HG02798 (cell line): ENCODE measurements around the gene RBM19.
"Not testable (repeated sequence)": the region's sequence is repeated elsewhere in the genome, so short reads cannot be mapped to it uniquely, and the experiment has no call there.

Experiments used
- ATAC-seq: cut with Tn5 transposase; IDR thresholded peaks from one replicate; pipeline ENCODE4 v1.9.1; 2021; ENCODE audit warnings: mild to moderate bottlenecking; ENCODE audit not compliant: unreplicated experiment, poor library complexity

RBM19 gene

DNA sequence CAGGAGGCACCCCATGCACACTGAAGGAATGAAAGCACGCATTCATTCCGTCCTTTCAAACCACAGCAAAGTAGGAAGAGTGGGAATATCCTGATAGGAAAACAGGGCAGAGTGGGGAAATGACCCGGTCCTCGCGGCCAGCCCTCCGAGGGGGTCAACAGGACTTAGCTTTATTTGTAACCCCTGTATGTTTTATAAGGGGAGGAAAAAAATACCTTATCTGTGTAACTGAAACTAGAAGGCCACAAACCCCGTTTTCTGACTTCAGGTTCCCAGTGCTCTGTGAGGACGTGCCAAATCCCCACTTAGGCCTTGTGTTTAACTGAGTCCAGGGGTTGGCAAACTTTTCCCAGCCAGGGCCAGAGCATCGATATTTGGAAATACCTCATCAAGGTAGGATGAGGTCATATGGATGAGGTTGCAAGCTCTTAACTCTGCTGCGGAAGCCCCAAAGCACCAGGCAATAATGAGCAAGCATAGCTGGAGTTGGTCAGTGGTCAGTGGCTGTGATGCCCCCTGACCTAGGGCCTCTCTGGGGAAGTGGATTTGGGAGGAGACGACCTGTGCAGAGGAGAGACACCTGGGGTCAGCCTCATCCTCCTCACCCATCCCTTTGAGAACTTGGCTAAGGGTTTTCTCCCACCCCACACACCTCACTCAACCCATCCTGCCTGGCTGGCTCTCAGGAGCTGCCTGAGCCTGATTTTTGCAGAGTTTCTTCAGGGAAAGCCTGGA lies 58.5 kb downstream of the RBM19 start:
- ATAC-seq = no peak

DNA sequence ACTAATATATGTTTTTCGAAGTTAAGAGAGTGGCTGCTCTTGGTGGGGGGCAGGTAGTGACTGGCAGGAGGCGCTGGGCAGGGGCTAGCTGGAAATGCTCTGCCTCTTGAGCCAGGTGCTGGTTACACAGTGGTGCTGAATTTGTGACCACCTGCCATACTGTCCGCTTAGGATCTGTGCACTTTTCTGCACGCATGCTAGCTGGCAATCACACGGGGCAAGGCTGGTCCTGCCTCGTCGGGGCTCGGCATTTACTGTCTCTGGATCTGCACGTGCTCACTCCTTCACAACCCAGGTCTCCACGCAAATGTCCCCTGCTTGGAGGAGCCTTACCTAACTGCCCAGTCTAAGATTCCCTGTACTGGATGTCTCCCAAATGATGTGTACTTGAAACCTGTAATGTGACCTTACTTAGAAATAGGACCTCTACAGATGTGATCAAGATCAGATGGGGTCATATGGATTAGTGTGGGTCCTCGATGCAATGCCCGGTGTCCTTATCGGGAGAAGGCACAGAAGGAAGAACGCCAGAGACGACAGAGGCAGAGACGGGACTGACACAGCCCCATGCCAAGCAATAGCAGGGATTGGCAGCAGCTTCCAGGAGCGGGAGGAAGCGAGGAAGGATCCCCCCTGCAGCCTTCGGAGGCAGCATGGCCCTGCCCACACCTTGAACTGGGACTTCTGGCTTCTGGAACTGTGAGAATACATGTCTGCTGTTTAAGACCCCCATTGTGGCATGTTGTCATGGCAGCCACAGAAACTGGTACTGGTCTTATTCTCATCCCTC lies 59.5 kb downstream of the RBM19 start:
- no peak for ATAC-seq

DNA sequence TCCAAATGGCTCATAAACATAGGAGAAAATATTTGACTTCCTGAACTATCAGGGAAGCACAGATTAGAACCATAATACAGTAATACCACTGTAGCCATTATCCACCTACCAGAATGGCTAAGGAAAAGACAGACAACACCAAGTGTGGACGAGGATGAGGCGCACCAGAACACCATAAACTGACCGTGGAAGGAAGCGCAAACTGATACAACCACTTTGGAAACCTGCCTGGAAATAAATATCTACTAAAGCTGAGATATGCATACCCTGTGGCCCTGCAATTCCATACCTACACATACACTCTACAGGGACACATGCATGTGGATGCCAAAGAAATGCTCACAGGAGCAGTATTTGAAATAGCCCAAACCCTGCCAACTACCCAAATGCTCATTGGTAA lies 60.3 kb downstream of the RBM19 start:
- no peak for ATAC-seq

DNA sequence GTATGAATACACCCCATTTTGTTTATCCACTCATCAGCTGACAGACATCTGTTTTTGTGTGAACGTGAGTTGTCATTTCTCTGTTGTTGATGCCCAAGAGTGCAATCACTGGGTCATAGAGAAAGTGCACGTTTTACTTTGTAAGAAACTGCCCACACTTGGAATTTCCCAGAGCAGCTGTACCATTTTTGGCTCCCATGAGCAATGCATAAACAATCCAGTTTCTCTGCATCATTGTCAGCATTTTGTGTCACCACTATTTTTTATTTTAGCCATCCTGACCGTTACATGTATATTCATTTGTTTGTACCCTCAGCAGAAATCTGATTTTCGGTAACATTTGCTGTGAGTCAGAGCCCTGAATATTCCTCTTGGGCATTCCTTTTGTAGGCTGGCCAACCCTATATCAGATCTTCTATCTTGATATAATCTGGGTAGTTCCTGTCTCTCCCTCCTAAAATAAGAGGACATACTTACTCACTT lies 62.7 kb downstream of the RBM19 start:
- no peak for ATAC-seq

DNA sequence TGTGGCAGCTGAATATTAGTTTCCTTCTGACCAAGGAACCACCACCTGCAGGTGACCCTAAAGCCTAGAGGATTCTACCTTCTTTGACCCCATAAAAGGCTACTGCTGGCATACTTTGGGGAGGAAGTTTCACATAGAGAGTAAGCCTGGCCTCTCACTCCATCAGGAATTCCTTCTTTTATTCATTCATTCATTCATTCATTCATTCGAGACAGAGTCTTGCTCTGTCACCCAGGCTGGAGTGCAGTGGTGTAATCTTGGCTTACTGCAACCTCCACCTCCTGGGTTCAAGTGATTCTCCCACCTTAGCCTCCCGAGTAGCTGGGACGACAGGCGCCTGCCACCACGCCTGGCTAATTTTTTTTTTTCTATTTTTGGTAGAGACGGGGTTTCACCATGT lies 64.8 kb downstream of the RBM19 start:
- not testable (repeated sequence) for ATAC-seq

DNA sequence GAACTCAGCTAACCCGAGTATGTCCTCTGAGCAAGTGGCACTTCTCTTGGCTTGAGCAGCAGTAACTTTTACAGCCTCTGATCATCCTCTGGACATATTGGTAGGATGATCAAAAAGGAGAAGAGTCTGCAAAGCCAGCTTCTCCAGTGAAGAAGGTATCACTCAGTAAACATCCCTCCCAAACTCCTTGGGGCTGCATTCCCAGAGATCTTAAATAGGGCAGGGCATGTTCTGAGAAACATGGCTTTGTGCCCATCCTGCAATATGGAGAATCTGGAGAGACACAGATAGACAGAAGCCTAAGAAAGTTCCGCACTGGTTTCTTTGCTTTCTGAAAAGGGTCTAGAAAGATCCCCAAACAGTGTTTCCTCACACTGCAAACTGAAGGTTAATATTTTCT lies 65.4 kb downstream of the RBM19 start:
- ATAC-seq = no peak

DNA sequence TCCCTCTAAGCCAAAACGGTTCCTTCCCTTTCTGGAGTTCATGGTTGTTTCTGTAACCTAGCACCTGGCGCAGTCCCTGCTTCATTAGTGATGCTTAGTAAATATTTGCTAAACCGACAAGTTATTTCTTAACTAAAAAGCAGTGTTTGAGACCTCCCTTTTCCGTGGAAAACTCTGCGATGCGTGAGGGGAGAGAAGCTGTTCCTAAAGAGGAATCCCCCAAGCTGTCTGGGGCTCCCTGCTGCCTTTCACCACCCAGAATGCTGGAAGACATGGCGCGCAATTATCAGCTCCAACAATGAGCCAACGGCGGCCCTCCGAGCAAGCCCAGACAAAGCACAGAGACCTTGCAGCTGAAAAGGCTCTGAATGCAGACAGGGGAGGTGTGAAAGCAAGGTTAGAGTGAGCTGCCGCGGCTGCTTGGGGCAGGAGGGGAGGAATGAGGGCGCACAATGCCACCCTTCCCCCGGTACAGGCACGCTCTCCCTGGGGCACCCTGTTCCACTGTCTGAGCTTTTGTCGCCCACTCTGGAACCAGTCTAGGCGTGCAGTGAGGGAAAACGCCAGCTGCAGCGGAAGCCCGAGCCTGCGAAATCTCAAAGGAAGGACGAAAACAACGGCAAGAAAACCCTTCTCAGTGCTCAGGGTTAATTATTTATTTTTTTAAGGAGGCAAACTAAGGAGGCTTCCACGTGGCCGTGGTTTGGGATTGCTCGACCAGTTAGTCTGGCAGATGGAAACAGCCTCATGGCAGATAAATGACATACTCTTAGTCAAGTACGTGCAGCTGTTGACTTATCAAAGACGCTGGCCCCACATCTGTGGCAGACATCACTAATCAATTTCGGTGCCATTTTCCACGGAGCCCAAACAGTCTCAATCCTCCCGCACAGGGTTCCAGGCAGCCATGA lies 66.3 kb downstream of the RBM19 start:
- ATAC-seq = no peak

DNA sequence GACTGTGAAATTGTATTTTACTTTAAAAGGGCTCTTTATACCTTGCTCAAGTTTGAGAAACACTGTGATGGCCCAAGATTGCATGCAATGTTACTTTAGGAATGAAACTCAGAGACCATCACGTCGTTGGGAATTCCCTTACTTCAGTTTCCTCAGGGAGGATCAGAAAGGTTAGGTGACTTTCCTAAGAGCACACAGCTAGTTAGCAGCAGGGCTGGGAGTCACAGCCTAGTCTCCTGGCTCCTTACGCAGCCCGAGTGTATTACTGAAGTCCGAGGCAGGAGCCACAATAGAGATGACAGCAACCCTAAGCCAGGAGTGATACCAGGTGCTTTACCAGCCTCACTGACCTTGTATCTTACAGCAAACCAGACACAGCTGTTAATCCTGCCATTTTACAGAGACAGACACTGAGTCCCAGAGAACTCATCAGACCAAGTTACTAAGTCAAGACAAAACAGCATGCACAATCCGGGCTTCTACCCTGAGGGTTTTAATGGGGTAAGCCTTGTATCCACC lies 67.0 kb downstream of the RBM19 start:
- ATAC-seq = no peak

DNA sequence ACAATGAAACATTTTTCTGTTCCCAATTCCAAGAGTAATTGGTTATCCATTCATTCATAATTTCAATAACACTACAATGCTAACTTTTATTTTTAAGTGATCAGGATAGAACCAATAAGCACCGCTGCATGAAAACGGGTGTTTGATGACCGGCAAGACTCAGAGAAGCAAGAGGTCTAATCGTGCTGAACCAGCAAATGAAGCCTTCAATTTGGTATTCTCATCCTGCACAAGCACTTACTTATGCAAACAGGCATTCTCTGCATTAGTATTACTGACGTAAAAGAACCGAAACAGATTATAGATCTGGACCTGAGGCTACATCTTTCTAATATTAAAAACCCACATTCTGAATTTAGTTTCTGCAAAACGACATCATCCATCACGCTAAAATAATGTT lies 67.7 kb downstream of the RBM19 start:
- no peak for ATAC-seq

DNA sequence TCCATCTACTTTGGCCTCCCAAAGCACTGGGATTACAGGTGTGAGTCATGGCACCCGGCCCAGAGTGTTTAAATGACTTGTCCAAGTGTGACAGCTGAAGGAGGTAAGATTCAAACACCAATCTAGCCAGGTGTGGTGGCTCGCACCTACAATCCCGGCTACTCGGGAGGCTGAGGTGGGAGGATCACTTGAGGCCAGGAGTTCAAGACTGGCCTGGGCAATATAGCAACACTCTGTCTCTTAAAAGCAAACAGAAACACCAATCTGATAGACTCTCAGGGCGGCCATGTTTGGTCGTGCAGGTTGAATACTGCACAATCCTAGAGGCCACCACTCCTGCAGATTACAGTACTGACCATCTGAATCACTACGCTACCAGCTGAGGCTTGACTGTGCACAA lies 68.7 kb downstream of the RBM19 start:
- ATAC-seq = no peak

DNA sequence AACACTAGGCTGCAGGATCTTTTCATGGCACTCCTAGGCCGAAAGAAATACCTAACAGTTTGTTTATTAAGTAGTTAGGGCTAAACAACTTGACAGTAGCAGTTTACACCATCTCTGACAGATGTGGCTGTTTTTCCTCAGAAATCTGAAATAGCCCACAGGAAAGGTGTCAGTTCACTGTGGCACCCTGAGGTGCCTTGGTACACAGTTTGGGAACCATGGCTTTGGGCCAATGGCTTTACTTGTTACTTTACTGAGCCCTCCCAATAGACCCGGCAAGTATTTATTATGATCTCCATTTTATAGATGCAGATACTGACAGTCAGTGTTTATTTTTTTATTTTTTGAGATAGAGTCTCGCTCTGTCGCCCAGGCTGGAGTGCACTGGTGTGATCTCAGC lies 69.3 kb downstream of the RBM19 start:
- no peak for ATAC-seq

DNA sequence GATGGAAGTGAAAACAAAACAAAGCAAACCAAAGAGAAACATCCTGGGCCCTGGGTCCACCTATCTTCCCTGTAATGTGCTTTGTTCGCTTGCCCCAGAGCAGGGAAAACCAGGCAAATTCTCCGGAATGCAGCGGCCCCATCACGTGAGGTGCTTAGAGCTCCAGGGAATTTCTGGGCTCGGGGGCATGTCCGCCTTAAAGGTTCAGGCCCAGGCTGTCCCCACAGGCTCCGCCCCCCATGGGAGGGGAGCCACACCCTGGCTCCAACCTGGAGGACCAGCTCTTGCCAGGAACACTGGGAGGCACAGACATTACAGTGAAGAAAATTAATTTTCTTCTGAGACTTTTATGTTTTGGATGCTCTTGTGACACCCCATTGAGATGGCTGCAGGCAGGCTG lies 69.9 kb downstream of the RBM19 start:
- ATAC-seq = no peak

DNA sequence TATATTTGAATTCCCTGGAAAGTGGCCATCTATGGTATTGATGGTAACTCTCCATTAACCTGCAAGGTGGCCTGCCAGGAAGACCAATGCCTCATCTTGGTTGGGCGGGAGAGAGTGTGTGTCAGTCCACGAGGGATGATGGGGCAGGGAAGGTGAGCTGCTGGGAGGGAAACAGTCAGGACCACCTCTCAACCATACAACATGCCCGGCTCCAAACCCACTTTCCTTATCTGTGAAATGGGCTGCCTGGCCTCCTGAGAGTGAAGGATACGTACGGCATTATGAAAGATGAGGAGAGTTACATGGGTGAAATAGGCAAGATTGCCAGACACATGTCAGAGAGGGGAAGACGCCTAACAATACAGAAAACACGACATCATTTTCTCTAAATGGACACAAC lies 70.9 kb downstream of the RBM19 start:
- no peak for ATAC-seq

DNA sequence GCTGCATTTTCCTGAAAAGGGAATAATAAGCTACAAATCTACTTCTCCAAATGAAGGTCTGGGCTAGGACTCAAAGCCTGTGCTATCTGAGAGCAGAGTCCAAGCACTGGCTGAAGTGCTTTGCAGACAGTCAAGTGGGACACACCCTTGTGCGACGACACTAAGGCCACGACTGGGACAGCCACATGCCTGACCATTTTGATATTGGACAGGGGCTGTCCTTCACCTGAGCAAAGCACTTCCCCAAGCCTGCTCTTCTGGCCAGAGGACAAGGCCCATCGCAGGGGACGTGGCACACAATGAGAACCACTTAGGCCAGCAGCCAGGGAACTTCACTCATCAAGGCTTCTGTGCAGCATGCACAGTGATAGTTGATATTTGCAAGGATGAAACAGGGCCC lies 71.4 kb downstream of the RBM19 start:
- no peak for ATAC-seq

DNA sequence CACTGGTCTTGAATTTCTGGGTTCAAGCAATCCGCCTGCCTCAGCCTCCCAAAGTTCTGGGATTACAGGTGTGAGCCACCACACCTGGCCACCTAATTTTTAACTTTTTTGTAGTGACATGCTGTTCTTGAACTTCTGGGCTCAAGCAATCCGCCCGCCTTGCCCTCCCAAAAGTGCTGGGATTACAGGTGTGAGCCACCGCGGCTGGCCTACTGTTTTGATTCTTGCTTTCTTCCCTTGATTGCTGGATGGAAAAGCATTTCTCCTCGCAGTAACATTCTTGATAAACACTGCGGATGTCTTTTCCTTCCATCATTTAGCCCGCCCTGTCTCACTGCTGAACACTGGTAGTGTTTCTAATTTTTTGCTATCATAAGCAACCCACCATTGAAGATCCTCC lies 72.9 kb downstream of the RBM19 start:
- ATAC-seq = no peak

DNA sequence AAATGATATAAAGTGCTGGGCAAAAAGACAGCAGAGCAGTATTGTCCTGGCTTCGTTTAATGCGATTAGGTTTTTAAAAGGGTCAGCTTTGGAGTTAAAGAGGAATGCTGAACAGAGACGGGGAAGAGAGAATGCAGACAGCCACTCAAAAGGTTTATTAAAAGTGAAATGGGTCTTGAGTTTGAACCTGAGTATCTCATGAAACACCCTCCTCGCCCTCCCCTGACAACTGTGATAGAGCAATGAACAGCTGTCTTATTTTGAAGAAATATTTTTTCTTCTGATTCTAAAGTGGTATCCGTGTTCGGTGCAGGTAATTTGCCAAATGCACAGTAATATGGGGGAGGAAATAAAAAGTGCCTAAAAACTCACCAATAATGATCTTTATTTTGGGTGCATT lies 73.6 kb downstream of the RBM19 start:
- ATAC-seq = no peak

DNA sequence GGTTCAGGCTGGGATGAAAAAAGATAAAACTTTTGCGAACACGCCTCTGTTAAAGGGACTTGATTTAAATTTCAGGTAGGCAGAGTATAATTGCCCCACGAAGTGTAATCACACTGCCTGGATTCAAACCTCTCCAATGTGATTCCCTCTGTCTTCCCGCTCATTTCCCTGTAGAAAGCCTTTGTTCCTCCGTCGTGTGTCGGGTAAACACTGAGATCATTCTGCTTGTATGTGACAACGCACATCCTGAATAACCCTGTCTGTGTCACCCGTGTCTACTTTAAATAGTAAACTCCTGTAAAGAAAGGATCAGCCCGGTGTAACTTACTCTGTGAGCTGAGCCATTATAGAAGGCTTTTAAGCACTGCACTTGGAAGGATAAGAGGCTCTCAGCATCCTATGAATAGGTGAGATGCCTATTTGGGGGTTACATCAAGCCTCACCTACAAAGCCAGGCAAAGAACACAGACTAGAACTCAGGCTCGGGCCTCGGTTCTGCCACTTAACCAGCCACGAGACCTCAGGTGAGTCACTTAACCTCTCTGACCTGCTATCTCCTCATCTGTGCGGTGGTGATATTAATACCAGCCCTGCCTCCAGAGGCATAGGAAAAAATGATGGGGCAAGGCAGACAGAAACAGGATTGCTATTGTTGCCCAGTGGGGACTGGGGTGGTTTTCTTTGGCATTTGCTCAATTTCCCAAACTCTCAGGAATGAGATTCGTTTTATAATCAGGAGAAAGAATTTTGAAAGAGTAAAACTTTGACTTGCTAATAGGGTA lies 74.2 kb downstream of the RBM19 start:
- ATAC-seq = no peak

DNA sequence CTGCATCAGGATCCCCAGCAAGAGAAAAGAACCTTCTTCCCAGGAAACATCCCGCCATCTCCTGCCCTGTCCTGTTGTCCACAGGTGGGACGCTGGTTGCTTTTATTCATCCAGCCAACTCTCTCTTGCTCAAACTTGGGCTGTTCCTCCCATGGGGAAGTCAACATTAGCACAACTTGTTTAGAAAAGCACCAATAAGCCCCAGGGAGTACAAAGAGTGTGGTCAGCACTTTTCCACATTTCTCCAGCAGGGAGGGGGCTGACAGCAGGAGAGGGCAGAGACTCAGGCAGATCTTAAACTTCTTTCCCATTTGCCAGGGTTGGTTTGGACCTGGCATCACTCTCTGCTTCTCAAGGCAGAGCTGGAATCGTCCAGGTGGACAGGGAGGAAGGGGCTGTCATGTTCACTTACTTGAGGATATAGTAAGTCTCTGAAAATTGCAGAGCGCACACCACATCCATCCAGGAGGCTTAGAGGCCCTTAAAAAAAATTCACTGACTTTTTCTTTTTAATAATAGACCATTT lies 74.9 kb downstream of the RBM19 start:
- ATAC-seq = no peak

DNA sequence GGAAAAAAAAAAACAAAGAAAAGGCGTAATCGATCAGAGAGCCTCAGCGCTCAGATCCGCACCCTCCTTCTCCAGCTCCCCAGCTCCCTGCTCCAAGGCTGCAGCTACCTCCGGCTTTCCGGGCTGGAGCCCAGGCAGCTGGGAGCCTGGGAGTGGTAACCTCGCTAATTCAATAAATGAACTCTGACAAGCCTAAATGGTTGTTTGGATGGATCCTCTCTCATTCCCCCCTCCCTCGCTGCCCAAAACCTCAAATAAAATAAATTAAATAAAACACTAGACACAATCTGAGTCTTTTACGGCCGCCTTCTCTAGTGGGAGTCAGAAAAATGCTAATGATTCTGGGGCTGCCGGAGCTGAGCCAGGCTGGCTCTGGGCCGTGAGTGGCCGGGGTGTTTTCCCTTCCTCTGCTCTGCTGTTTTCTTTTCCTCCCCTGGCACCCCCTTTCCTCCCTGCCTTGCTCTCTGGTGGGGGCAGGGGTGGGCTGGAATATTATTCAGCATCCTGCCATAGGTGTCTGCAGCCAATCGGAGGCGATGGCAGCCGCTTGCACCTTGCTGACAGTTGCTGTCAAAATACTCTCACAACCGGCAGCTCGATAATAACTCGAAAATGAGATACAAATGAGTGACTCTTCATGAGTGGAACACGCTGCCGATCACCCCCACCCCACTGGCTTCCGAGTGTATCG lies 76.1 kb downstream of the RBM19 start:
- no peak for ATAC-seq
